SIG-M5 (cell line): ENCODE data around the gene HOXC6.

Source experiments
- DNase-seq: peaks from one replicate; lab custom pipeline; 2025; lab: John Stamatoyannopoulos, UW

The HOXC6 gene

DNA sequence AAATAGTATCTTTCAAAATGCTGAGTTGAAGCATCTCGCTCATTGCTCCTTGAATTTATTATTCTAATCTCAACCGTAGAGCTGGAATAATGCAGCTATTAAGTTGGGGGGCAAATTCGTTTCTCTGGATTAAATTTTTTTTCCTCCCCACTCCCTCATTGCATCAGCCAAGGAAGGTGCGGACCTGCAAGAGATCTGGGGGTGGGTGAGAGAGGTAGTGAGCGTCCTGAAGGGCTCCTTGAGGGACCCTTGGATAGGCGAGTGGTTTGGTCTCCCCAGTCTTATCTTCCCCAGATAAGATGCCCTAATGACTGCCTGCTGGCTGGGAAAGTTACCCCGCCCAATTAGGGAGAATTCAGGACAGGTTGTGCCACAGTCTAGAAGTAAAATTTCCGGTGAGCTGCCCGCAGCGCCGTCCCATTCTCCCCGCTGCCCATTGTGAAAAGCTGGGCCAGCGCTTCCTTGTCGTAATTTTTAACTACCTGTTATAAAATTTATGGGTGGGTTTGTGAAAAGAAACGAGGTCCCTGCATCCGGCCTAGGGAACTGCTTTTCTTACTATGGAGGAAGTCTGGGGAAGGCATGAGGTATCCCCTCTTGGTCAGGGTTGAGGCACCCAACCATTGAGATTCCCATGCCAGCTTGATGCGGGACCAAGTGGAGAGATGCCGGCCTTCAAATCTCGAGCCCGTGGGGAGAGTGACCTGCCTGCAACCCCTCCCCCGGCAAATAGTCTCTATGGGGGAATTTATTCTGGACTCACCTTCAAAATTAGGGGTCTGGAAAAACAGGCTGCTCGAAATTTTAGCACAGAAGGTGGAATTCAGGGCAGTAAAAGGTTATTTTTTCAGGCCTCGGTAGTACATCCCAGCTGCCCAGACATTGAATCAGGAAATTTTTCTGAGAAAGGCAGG, 13.0 kb upstream of the HOXC6 start:
- no peak for DNase-seq

- DNase-seq = no peak
Measured at GRCh38 chr12:54016051-54016450, 12.2 kb upstream of the HOXC6 start.

DNA sequence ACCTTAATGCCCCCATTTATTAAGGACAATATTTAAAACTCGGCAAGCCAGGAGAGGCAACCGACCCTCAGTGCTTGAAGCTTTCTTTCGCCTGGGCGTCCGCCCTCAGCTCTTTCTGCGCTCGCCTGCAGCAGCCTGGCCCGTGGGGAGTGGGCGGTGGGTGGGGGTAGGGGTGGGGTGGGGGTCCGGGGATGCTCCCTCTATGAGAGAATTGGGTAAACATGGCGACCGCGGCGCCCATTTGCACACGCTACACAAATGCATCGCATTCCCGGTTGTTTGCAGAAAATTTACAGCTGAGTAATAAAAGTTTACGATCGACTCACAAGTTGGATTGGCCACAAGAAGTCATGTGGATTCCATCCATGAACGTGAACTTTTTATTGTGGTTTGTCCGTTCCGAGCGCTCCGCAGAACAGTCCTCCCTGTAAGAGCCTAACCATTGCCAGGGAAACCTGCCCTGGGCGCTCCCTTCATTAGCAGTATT, 11.7 kb upstream of the HOXC6 start:
- DNase-seq = no peak

DNA sequence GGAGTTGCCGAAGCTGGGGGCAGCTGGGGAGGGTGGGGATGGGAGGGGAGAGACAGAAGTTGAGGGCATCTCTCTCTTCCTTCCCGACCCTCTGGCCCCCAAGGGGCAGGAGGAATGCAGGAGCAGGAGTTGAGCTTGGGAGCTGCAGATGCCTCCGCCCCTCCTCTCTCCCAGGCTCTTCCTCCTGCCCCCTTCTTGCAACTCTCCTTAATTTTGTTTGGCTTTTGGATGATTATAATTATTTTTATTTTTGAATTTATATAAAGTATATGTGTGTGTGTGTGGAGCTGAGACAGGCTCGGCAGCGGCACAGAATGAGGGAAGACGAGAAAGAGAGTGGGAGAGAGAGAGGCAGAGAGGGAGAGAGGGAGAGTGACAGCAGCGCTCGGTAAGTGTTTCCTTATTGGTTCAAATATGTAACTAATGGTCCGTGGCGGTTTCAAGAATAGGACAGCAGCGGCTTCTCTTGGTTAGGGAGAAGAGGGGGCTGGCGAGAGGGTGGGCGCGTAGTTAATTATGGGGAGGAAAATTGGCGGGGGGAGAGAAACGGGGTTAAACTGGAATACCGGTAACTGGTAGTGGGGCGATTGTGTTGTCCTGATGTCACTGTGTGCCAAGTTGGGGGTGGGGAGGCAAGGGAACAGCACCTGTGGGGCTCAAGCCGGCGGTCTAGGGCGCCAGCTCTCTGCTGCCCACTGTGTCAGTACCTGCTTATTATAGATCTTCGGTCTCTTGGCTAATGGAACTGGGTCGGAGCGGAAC, 11.0 kb upstream of the HOXC6 start:
- no peak for DNase-seq

DNA sequence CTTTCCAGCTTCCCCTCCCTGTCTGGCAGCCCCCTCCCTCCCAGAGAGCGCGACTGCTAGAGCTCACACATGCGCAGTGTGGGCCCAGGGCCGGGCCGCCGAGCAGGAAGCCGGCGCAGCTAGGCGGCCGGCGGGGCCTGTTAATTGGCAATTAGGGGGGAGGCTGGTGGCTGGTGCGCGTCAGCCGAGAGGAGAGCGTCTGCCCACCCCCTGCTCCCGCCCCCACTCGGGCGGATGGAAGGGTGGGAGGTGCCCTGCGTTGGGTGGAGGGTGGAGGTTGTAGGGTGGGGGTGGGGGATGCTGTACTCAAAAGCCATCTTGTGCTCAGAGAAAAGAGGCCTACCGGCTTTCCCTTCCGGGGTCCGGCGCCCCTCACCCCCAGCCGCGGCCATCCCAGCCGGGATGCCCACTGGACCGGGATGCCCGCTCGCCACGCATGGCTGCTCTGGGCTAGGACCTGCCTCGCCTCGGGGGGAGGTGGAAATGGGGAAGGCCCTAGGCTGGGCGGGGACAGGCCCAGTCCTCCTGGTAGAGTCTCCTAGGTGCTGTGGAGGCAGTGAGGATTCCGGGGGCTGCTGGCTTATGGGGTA, 10.3 kb upstream of the HOXC6 start:
- no peak for DNase-seq

- no peak for DNase-seq
Measured at GRCh38 chr12:54018468-54018984, 9.7 kb upstream of the HOXC6 start.

DNA sequence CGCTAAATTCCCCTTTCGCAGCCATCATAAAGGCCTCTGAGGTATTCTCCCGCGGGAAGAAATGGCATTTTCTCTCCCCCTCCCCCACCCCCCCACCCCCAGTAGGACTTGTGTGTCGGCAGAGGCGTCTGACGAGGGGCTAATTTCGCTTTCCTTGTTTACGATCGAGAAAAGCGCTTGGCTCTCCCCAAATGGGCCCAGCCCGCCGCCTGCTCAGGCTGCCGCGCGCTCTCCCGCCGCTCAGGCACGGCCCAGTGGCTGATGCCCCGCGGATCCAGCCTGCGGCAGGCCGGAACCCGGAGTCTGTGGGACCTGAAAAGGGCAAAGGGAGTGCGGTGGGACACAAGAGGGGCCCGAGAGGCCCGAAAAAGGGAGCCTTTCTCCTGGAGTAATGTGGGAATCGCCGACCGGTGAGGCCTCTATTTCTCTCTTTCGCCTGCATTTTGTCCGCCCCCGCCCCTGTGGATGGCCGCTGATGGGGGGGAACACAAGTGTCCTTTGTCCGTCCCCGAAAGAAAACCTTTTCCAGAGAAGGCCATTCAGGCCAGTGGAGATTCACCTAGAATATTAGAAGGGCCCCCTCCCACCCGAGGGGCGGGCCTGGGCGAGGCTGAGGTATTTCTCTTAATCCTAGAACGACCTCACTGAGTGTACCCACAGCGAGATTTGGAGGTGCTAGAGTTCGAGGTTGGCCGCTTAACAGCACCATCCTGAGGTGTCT, 9.0 kb upstream of the HOXC6 start:
- DNase-seq = no peak

GRCh38 chr12:54019924-54020590, 8.2 kb upstream of the HOXC6 start:
- DNase-seq = no peak

DNA sequence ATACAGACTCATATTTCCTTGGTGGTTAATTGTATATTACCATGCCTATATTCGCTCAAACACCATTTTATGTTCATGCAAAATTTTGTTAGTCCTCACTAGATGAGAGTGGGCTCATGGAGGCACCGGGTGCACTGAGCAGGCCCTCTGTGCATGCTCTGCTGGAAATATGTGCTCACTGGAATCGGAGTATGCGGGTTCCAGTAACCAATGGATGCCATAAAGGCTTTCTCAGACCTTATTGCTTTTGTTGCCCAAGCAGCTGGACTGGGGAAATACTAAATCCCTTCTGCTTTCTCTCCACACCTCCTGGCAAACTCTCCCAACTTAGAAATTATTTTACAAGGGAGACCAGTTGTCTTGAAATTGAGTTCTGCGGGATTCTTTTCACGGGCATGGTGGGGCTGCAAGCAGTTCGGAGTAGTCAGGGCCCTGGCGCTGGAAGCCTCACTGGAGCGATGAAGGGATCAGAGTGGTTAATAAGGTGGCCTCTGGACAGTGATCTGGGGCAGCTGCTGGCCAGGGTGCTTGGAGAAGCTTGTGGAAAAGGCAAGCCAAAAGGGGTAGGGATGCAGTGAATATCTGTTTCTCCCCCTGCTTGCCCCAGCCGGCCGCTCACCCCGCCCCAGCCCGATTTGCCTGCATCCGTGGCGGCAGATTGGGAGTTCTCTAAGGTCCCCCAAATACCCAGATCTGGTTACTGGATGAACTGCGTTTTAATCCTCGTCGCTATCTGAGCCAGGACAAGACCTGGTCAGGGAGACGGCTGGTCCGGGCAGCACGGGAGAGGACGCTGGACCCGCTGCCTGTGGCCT, 7.4 kb upstream of the HOXC6 start:
- DNase-seq = no peak

DNA sequence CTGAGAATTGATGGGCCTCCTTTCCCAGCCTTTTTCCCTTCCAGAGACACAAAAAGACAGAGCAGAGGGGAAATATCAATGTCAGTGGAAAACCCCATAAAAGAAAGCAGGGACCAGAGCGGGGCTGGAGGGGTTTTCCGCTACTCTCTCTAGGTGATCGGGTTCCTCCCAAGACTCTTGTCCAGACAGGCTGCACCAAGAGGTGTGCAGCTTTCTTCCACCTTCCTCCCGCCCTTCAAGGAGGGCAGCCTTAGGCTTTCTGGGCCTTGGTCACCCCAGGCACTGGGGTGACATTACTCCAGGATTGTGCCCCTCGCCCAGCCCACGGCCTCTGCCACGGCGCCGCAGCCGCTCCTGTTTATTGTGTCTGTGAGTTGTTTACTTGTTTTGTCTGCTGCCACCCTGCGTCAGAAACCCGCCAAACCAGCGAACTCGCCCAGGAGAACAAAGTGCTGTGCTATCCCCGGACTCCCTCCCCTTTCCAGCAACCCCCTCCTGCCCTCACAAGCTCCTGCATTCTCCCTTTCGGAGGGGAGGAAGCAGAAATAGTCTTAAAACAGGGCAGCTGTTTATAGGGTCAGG, 6.7 kb upstream of the HOXC6 start:
- DNase-seq = no peak

DNA sequence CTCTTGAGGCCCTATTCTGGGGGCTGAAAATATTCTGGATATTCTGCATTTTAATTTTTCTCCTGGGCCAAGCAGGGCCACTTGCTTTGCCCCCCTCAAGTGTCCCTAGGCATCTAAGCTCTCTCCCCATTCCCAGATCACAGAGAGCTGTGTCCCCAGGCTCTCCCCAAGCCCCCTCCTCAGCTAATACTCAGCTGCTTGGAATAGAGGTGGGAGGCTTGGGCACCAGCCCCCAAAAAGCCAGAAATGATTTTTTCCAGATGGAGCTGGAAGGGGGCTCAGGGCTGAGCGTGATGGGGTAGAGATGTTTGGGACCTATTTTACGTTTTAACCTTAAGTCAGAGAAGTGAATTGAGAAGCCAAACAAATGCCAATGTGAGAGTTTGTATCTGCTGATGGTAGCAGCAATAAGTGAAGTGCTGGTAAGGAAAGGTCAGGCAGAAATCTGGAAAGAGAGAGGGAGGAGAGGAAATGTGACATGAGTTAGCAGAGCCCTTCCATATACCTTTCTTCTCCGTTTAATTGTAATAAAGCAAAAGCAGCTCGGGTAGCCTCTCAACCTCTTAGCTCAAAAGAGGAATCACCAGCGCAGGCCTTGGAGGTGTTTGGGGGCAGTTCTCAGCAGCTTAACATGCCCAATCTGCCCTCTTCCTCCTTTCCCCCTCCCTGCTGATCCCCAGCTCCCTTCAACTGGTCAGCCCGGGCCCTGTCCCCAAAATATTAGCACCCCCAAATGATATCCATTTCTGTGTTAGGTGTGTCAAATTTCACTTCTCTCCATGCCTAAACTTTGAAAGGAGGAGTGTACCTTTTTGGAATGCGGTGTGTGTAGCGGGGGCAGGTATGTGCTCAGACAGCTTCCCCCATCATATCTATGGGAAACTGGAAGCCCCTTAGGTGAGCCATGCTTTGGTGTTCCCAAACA, 5.0 kb upstream of the HOXC6 start:
- DNase-seq = no peak

- no peak for DNase-seq
Measured at GRCh38 chr12:54024127-54024526, 4.1 kb upstream of the HOXC6 start.

DNA sequence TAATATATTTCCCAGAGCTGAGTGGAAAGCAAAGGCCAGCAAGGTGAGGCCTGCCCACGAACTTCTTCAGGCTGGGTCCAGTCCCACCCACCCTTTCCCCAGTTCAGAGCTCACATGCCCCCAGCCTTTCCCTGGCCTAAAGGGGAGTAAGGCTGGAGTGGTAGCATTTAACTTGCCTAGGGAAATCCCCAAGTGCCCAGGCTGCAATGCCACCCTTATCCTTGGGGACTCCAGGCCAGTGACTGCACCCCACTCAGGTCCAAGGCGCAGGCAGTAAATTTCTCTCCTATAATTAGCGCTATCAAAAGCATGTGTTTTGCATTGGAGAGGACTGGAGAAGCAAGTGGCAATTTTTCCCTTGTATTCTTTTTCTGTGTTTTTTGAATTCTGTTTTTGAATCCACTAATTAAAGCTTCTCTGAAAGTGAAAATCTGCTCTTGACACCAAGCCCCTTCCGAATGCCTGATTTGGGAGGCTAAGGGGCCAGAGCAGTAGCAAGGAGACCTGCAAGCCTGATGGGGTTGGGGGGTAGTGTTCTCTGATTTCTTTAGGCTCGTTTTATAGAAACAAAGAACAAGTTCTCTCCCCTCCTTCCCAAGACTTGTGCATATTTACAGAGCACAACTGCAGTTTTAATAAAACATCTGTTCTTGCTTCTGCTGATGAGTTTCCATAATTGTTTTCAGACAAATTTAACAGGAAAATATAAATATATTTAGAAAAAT, 3.5 kb upstream of the HOXC6 start:
- DNase-seq = no peak

DNA sequence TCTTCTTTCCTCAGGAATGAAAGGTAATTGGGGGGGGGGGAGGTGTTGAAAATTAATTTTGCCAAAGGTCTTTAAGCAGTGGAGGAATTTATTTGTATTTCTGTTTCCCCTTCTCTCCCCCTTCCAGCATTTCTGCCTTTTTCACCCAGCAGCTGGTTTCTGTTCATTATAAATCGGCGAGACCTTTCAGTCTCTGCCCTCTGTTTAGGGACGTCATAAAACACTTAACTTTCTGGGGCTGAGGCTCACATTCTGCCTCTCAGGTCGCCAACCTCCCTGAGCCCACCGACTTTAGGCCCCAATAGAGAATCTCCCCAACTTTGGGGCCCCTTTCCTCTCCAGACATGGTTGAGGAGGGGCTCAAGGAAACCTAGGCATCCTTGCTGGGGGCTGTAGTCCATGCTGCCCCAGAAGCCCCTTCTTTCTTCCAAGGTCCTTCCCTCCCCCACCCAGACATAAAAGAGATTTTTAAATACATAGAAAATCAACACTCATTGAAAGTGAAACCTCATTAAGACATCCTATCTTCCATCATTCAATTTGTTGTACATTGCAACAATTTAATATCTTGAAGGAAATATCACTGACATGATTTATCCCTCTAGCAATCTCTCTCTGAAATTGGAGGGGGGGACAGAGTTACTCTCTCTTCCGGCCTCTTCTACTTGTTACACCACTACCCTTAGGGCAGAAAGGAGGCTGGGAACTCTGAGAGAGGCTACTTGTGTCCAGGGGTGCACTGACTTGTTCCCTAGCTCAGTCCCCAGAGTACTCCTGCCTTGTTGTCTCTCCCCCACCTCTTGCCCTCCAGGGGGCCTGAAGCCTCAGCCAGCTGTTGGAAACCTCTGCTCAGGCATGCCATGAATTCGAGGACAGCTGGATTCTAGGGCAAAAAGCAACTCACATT, 2.5 kb upstream of the HOXC6 start:
- DNase-seq = no peak

- DNase-seq = no peak
Measured at GRCh38 chr12:54026640-54027441, 1.4 kb upstream of the HOXC6 start.

- DNase-seq = no peak
Measured at GRCh38 chr12:54027442-54027786, 826 bp upstream of the HOXC6 start.
